HG03521 (cell line): Measurements from ENCODE around the gene NFIA.
"Not testable (repeated sequence)": the region's sequence is repeated elsewhere in the genome, so short reads cannot be mapped to it uniquely, and the experiment has no call there.

Experiments
- ATAC-seq: cut with Tn5 transposase; IDR thresholded peaks from one replicate; pipeline ENCODE4 v1.9.1; 2021; ENCODE audit warnings: mild to moderate bottlenecking, moderate library complexity; ENCODE audit not compliant: unreplicated experiment

The NFIA gene

DNA sequence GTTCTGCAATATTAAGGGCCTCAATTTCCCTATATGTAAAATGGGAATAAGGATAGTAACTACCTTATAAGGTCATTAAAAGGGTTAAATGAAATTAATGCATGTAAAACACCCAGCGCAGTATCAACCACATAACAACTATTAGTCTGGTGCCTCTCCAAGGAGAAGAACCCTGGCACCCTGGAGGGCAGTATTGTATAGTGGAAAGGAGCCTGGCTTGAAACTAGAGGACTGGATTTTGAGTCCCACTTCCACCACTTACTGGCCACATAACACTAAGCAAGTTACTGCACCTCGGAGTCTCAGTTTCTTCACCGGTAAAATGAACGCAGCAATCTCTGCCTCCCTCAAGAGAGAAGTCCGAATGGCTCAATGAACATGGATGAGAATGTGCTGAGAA is 385.5 kb downstream of the NFIA start:
- not testable (repeated sequence) for ATAC-seq

DNA sequence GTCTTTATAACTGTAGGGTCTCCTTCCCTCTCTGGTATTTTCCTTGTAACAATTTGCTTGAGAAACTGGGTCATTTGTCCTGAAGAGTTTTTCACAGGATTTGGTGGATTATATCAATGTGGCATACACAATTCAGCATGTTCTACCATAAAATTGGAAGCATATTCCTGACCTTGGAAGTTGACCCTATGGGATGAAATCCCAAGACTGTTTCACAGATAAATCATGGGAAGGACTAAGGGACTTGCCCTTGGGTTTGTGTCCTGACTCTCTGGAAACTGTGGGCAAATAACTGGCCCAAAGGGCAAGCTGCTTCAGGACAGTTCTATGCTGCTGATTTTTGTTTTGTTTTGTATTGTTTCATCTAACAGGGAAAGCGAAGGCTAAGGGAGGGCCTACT is 387.0 kb downstream of the NFIA start:
- no peak for ATAC-seq

DNA sequence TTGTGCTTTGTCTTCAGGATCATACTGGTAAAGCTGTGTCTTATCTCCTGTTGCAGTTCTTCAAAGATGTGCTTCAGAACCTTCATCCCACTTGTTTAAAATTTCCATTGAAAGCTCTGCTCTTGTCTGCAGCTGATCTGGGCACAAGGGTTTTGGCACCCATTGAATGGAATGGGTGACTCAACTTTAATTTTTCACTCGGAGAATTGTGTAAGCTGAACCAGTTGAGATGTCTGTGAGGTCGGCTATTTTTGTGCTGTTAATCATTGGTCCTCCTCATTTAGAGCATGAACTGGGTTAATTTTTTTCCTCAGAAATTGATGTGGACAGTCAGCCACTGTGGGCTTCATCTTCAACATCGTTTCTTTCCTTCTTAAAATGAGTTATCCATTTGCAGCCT is 390.5 kb downstream of the NFIA start:
- no peak for ATAC-seq

DNA sequence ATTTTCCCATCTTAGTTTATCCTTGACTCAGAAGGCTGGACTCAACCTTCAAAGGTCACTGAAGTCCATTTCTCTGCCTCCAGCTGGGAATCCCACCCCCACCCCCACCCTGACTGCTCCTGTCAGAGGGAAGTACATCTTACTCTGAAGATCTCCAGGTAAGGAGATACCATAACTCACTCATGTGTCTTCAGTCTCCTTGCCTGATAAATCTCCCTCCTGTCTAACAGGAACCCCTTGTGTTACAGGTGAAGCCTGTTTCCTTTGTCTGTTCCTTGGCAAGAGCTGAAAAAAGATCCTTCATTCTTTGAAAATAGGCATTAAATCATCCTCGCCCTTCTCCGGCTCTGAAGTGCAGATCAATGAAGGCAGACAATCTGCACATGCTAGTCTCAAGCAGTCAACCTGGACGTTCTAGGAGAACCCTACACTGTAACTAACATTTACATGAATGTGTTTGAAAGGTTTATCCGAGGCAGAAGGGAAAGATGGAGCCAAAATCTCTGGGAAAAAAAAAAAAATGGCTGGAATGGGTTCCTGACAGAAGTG is 392.0 kb downstream of the NFIA start:
- no peak for ATAC-seq

DNA sequence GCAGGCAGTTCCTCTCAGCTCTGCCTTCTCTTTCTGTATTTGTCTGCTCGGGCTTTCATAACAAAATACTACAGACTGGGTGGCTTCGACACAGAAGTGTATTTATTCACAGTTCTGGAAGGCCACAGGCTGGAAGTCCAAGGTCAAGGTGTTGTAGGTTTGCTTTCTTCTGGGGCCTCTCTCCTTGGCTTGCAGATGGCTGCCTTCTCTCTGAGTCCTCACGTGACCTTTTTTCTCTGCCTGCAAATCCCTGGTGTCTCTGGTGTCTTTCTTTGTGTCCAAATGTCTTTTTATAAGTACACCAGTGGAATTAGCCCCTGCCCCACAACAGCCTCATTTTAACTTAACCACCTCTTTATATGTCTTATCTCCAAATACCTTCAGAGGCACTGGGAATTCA is 392.6 kb downstream of the NFIA start:
- no peak for ATAC-seq

DNA sequence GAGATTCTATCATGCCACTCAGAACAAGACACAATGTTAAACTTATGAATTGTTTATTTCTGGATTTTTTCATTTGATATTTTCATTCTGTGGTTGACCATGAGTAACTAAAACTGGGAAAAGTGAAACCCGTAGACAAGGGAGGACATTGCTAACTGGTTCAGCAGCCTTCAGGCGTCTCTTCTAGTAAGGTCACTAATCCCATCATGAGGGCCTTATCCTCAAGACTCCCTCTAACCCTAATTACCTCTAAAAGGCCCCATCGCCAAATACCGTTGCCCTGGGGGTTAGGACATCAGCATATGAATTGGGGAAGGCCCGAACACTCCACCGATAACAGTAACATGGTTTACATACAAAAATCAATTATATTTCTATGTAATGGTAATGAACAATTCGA is 394.9 kb downstream of the NFIA start:
- ATAC-seq, result no peak

DNA sequence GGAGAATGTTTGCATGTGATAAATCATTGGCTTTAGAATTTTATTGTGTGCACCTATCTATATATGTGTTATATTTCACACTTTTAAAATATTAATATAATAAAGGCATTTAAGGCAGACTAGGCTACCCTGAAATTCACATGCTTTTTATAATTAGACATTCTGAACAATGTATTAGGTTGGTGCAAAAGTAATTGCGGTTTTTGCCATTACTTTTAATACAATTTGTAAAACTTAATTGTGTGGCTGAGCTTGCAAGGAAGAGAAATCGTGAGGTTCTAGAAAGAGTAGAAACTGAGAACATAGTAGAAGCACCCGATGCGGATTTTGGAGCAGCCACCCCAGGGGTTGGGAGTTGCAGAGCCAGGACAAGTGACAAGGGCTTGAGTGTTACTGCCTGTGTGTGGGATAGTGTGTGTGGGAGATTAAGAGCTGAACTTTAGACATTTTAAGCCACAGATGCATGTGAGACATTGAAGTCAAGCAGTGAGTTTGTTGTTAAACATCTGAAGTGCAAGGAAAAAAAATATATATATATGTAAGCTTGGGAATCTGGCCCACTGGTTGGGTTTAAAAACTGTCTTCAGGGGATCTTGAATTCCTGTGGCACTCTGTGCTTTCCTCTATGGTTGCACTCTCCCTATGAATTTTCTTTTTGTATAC is 398.0 kb downstream of the NFIA start:
- no peak for ATAC-seq

DNA sequence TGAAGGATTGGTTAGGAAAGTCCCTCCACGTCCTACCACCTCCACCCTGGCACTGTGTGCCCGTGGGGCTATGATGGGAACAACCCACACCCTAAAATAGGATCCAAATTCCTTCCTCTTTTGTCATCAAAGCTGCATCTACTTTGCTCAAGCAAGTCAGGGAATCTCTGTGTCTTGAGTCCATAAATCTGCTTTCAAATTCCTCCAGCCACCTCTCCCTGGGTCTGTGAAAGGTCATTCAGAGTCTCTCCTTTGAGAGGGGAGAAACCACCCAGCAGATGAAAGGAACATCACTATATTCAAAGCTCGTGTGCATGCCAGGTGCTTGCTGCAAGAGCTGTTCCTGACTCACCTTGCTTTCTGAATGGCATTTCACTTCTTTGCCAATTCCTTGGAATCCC is 399.0 kb downstream of the NFIA start:
- no peak for ATAC-seq

DNA sequence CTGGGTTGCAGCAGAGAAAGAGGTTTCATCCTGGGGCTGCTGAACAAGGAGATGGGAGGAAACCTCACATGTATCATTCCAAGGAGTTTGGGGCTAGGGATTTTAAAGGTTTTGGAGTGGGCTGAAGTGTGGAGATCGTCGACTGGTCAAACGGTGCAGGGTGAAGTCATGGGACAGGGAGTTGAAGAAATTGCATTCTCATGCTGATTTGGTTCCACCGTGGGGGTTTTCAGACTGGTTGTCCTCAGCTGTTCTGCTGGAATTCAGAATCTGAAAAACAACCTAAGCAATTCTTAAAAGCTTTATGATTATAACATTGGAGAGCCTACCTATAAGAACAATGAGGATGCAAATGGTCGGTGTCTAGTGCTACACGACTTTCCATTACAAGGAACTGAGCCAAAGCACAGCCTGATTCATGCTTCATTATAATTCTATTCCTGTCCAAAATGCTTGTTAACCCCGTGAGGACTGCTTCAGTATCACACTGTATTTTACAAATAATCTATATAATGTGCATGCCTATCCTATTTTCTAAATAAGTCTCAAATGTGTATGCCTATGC is 399.9 kb downstream of the NFIA start:
- no peak for ATAC-seq

DNA sequence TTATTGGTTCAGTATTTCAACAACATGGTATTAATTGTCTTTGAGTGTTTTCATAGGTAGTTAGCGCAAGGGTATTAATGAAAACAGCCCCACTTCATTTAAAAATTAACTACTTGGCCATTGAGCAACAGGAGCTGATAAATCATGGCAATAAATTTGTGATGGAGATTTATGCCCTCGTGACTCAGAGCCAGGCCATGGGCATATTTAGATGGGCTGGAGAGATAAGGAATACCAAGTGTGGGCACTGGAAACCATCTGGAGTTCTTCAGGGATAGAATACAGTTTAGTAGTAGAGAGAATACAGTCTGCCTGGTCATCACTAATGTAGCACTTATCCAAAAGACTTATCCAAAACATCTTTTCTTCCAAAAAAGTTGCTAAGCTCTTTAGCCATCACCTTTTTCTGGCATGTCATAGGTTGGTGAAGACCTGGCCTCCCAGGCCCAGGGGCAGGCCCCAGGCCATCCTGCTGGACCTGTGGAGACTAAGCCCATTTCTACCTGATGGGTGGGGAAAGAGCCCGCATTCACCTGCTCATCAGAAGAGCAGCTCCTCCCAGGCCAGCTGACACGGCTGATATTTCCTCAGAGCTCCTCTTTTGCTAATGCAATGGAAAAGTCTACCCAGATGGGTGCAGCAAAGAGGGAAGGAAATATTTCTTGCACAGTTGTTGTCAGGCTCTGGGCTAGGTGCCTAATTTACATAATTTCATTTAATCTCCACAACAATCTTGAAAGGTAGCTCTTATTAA is 404.6 kb downstream of the NFIA start:
- no peak for ATAC-seq

DNA sequence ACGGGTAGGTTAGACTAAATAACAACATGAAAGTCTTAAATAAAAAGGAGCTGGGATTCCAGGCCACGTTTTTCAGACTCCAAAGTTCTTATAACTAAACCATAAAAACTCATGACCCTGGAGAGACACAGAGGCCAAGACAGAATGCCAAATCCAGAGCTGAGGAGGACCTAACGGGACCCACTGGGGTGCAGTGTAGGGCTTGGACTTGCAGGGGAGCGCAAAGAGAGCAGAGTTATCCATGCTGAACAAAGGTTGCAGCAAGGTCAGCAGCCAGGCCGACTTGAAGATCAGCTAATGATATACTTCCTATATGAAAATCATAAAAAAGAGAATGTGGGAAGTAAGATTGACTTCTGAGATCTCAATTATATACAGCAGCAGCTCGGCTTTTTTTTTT is 405.4 kb downstream of the NFIA start:
- ATAC-seq, result no peak

DNA sequence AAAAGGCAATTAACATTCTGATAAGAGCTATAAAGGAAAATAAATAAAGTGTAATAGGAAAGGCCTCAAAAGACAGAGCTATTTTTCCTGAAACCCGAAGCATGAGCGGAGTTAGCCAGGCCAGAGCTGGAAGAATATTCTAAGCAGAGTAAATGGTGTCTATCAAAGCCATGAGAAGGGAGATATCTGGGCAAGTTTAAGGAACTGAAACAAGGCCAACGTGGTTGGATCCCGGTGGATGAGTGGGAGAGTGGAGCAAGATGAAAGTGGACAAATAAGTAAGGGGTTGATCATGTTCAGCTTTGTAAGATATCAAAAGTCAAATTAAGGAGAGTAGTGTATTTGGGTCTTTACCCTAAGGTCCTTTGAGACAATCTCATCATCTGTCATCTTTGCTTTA is 408.6 kb downstream of the NFIA start:
- no peak for ATAC-seq

DNA sequence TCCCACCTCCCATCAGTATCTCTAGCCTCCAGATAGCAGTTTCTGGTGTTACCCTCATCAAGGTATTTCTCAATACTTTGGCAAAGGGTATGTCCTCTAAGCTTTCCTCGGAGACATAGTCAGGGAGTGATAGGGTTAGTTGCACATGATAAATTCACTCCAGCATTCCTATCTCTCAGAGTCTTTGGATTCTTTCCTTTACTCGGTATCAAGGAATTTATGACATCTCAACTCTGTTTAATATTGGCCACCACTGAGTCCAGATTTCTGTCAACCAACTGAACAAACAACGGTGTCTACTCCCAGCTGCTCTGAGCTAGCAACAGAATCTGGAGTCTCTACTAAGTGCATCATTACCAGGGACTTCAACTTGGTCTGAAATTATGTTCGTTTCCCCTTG is 409.1 kb downstream of the NFIA start:
- no peak for ATAC-seq

DNA sequence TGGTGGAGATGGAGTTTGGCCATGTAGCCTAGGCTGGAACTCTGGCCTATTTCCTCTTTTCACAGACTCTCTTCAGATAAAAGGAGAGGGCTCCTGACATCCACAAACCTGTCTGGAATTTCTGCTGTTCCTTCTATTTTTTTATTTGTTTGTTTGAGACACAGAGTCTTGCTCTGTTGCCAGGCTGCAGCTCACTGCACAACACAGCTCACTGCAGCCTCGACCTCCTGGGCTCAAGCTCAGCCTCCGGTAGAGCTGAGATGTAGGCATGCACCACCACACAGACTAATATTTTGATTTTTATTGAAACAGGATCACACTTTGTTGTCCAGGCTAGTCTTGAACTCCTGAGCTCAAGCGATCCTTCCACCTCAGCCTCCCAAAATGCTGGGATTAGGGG is 411.6 kb downstream of the NFIA start:
- no peak for ATAC-seq

DNA sequence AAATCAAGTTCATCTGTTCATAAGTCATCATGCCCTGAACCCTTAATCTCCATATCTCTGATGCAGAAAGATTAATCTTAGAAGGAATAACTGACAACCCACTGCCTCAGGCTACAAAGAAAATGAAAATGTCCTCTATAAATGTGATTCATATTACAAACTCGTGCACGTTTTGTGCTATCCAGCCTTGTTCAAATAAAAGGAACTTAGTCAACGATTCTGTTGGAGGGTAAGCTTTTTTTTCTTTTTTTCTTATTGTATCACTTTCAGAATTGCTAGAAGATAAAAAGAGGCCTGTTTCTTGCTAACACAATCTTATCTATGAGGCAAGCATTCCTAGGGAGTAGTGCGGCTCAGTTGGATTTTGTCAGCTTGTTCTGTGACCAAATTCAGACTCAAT is 414.1 kb downstream of the NFIA start:
- no peak for ATAC-seq

DNA sequence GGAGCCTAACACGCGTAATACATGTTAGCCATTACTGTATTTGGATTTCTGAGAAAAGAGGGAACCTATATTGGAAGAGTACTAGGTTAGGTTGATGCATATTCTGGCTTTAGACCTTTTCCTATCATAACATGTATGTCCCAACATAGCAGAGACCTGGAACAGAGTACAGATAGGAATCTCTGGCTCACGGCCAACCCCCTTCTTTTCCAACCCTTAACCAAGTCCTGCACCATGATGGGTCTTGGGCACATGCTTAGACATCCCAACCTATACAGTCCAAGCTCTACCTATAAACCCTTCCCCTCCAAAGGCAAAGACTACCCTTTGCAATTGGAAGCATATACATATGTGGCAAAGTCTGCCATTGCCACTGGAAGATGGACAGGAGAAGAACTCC is 414.7 kb downstream of the NFIA start:
- ATAC-seq, result no peak

DNA sequence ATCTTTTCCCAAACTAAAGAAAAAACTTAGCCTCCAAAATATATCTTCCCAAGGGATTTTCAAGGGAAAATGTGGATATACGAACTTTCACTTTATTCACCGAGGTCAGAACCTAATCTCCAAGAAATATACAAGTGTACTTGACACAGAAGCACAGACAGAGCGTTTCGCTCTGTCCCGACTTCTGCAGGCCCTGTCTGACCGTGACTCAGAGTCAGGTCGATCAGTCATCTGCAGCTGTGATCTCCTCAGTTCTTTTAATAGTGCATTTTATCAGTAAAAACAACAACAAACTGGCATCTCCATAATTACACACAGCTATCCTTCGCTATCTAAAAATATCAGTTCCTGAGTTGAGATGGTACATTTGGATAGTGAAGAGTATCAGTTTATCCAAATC is 416.0 kb downstream of the NFIA start:
- no peak for ATAC-seq

DNA sequence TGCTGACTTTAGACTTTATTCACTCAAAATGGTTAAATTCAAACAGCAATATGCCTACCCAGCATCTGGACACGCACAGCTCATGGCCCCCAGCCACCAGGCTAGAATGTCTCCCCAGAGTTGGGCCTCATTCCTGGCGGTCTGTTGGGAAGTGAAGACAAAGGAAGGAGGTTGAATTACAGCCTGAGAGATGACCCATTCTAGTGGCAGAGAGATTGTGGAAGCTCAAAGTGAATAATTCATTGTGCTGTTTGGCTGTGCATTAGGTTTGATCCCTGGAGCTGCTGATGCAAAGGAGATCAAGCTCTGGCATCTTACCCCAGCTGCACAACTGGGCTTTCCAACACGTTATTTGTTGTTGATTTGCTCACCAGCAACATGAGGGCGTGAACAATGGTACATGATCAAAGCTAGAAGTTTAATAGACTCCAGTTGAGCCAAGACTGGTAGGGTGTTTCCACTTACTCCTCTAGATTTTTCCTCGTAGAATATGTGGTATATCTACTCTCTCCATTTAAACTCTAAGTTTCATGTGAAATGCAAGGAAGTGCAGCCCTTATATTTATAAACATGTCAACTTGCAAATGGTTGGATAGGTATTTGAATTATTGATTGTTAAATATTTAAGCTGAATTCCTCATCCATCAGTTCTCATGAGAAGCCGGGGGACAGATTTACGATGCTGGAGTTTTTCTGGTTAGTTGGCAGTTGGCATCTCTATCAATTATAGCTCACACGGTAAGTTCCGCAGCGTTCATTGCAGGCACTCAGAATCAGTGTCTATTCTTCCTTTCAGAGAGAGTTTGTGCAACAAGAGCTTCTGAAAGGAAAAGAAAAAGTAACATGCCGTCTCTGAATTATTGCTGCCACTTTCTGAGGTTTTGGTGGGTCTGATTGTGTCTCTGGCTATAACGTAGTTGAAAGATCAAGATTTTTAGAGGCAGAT is 419.9 kb downstream of the NFIA start:
- ATAC-seq, result no peak

DNA sequence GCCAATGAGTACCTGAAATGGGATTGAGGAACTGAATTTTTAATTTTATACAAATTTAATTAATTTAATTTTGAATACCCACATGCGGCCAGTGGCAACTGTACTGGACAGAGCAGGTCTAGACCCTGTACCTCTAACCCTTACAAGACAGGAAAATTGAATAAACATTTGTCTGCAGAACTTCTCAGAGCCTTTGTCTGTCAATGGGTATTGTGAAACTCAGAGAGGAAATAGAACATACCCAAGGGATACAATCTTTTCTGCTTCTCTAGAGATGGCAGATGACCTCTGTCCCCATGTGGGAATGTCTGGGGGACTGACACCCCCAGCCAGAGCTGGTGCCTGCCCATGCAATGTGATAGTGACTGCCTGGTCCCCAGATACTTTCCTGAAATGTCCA is 421.9 kb downstream of the NFIA start:
- no peak for ATAC-seq

DNA sequence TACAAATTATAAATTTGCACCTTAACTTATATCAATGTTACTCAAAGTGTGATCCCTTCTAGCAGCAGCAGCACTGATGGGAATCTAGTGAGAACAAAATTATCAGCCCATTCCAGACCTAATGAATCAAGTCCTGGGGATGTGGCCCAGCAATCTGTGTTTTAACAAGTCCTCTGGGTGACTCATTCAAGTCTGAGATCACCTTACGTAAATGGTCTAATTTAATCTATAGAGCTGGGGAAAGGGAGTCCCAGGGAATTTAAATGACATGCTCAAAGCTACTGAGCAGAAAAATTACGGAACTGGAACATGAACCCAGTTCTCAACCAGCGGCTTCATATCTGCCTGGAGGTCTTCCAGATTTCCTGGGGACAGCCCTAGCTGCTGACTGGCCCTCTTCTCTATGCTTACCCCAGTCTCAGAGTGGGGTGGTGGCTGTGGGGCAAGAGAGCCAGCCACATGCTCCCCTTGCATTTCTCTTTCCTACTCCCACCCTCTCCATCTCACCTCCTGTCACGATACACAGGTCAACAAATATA is 422.6 kb downstream of the NFIA start:
- ATAC-seq, result no peak

DNA sequence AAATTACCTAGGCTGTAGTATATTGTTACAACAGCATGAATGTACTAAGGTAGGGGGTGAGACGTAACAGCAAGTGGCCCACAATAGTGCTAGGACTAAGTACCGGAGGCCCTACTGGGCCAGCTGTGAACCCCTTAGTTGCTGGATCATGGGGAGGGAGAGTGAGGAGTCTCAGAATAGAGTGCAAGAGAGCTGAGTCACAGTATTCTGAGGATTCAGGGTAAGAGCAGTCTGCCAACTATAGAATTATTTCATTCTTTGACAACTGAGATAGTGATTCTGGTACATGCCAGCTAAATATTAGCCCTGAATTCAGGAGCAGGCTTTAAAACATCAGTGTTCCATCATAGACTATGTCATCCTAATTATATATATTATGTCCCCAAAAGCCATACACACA is 423.9 kb downstream of the NFIA start:
- no peak for ATAC-seq
